Umbilical cord (tissue), 2 donors: Measurements from ENCODE around the gene C1orf122. TPM values are rescaled to one million over a fixed set of nuclear protein-coding genes. Genes with fewer than 3 reads are reported as not detected.
A peak's percentile ranks its signal among the peaks of the same experiment; 100 is the strongest.

Experiments
- DNase-seq: peaks from one replicate; pipeline ENCODE4 v3.0.0-alpha.2; 2015; ENCODE audit warnings: low spot score
- total RNA-seq: library from RNA; depleted of rRNA; stranded (reverse); fragments of >200 nt; gene quantifications from one replicate; pipeline ENCODE4 v1.2.3, GENCODE V29; 2014; ENCODE audit warnings: low replicate concordance; ENCODE audit not compliant: insufficient read depth

Gene C1orf122
- total RNA-seq, 1 donor from 2014 or later = 18.8 TPM

GRCh38 chr1:37845049-37845646, 37.6 kb downstream of the C1orf122 start:
- DNase-seq = no peak

DNA sequence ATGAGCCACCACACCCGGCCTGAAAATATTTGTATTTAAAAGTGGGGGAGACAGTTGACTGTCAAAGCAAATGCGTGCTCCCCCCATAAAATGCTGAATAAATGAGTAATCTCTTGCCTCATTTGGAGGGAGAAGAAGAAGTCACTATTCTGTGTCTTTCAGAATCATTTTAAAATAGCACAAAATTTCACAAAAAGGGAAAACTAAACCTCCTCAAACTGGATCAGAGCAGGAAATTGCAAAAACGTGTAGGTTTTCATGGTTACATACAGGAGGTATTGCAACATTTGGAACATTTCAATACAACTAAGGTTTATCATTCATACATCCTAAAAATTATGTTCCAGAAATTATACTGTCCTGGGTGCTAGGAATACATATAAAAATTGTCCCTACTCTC, 38.2 kb downstream of the C1orf122 start:
- no peak for DNase-seq

- no peak for DNase-seq
Observed at GRCh38 chr1:37846647-37847339, 39.2 kb downstream of the C1orf122 start.

DNA sequence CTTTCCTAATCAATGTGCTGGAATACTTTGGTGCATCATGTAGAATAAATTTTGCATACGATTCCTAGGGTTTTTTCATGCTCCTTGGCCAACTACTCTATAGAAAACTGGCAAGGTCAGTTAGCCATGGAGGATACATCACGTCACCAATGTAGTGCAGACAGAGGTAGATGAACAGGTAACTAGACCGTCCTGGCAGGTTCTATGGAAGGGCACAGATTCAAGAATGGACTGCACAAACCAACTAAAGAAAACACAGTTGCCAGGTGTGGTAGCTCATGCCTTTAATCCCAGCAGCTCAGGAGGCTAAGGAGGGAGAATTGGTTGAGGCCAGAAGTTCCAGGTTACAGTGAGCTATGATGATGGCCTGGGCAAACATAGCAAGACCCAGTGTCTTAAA, 41.9 kb downstream of the C1orf122 start:
- DNase-seq = no peak

DNA sequence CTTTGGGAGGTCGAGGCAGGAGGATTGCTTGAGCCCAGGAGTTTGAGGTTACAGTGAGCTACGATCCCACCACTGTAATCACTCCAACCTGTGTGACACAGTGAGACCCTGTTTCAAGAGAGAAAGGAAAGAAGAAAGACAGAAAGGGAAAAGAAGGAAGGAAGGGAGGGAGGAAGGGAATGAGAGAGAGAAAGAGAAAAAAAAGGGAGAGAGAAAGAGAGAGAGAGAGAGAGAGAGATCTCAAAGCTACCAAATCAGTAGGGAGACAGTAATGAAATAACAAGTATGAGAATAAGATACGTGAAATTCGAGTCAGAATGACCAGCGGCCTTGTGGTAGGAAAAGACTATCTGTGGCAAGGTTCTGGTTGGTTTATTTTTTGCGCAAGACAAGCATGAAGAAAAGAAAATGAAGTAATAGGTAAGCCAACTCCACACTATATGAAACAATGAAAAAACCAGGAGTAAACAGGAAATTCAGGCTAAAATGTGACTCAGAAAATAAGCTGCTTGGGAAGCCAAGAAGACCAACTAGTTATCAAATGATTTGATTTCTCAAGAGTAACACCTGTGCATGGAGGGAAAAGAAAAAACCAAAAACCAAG, 42.9 kb downstream of the C1orf122 start:
- DNase-seq = no peak

GRCh38 chr1:37851262-37851661, 43.7 kb downstream of the C1orf122 start:
- no peak for DNase-seq

DNA sequence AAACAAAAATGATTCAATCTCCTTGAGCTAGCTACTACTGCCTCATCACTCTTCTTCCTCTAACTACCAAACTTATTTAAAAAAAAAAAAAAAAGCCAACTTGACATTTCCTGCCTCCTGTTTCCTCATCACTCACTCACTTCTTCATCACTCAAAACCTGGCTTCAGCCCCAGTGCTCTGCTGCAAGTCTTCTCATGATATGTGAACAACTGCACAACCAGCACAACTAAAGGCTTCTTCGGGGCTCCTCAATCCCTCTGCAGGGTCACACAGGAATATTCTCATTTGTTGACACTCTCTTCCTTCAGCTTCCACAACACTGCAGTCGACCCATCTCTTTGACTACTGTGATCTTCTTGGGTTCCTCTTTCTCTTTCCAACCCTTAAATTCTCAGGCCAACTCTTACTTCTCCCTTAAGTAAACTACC, 44.2 kb downstream of the C1orf122 start:
- peak; percentile 8 for DNase-seq

DNA sequence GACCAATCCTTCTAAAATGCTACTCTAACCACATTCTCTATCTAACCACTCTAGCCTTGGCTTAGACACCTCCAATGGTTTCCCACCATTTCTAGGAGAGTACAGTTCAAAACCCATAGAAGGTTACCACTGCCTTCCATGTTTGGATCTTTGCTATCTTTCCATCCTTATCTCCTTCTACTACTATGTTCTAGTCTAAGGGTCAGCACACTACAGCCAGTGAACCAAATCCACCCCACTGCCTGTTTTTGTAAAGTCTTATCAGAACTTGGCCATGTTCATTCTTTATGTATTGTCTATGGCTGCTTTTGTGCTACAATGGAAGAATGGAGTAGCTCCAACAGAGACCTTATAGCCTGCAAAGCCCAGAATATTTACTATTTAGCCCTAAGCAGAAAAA, 45.6 kb downstream of the C1orf122 start:
- DNase-seq = no peak

GRCh38 chr1:37854406-37854805, 46.8 kb downstream of the C1orf122 start:
- DNase-seq = no peak

Other genes starting within 250 kb of the C1orf122 start
- gene GNL2, start 211.9 kb upstream of the C1orf122 start, total RNA-seq = 48.9 TPM
- 0.24 TPM for gene RSPO1, start 172.9 kb upstream of the C1orf122 start, total RNA-seq
- gene CDCA8, start 115.3 kb upstream of the C1orf122 start, total RNA-seq = not detected
- gene EPHA10, start 42.7 kb upstream of the C1orf122 start, total RNA-seq = 21.2 TPM
- 1.7 TPM for gene MANEAL, start 13.9 kb upstream of the C1orf122 start, total RNA-seq
- 3.1 TPM for gene YRDC, start 418 bp downstream of the C1orf122 start, total RNA-seq
- 5.3 TPM for gene MTF1, start 51.8 kb downstream of the C1orf122 start, total RNA-seq
- 34.7 TPM for gene INPP5B, start 139.3 kb downstream of the C1orf122 start, total RNA-seq
- gene SF3A3, start 182.2 kb downstream of the C1orf122 start, total RNA-seq = 30.3 TPM
- 25.0 TPM for gene FHL3, start 197.7 kb downstream of the C1orf122 start, total RNA-seq
- 49.4 TPM for gene UTP11, start 204.9 kb downstream of the C1orf122 start, total RNA-seq
- gene POU3F1, start 239.0 kb downstream of the C1orf122 start, total RNA-seq = not detected